GM12864 (cell line): ENCODE data around the gene PLA2G6.

ENCODE experiments used
- DNase-seq: peaks from one replicate; pipeline ENCODE4 v3.0.0-alpha.2; 2011; ENCODE audit warnings: low read depth
- H3K4me3 ChIP-seq: 2 replicates; pipeline ENCODE4 v1.5.1; 2011; ENCODE audit warnings: mild to moderate bottlenecking, low read depth, low read length, control low read depth
- TF ChIP-seq, protein P1 (sequence below): IDR thresholded peaks from 2 replicates; pipeline ENCODE4 v1.5.1; 2011; ENCODE audit warnings: low read depth, mild to moderate bottlenecking, moderate library complexity, low read length, control low read depth, inconsistent platforms; ENCODE audit errors: missing control alignments

Gene PLA2G6

DNA sequence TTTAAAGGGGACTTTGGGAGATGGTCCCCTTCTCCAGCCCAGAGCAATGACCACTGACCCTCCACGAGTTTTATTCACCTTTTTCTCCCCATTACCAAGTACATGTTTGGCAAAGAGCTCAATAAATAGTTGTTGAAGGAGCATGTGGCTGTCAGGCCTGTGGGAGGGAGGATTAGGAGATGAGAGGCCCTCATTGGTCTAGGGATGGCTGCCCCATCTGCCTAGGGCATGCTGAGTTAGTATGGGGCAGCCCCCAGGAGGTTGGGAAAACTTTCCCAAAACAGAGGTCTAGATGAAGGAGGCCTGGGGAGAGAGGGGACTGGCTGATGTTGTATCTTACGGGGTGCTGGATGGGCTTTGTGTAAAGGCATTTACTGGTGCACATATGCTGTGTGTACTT is 30.8 kb upstream of the PLA2G6 start:
- DNase-seq, result no peak
- TF ChIP-seq, protein P1, sequence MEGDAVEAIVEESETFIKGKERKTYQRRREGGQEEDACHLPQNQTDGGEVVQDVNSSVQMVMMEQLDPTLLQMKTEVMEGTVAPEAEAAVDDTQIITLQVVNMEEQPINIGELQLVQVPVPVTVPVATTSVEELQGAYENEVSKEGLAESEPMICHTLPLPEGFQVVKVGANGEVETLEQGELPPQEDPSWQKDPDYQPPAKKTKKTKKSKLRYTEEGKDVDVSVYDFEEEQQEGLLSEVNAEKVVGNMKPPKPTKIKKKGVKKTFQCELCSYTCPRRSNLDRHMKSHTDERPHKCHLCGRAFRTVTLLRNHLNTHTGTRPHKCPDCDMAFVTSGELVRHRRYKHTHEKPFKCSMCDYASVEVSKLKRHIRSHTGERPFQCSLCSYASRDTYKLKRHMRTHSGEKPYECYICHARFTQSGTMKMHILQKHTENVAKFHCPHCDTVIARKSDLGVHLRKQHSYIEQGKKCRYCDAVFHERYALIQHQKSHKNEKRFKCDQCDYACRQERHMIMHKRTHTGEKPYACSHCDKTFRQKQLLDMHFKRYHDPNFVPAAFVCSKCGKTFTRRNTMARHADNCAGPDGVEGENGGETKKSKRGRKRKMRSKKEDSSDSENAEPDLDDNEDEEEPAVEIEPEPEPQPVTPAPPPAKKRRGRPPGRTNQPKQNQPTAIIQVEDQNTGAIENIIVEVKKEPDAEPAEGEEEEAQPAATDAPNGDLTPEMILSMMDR, result no peak
- no peak overlapping the region for H3K4me3 ChIP-seq

DNA sequence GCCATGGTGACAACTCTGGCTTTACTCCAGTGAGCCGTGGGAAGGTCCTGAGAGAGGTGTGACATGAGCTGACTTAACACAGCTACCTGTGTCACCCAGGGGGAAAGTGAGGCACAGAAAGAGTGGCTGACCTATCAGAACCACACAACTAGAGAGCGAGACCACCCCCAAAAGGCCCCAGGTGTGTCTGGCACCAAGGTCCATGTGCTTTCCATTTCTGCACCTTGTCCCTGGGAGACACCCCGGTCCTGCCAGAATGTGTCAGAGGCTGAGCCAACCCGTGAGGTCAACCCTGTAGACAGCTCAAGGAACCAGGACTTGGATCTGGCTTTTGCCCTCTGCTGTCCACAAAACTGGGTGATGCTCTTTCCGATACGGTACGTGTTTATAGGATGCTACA is 29.9 kb upstream of the PLA2G6 start:
- DNase-seq, result no peak
- TF ChIP-seq, protein P1, result no peak
- H3K4me3 ChIP-seq, result no peak overlapping the region

DNA sequence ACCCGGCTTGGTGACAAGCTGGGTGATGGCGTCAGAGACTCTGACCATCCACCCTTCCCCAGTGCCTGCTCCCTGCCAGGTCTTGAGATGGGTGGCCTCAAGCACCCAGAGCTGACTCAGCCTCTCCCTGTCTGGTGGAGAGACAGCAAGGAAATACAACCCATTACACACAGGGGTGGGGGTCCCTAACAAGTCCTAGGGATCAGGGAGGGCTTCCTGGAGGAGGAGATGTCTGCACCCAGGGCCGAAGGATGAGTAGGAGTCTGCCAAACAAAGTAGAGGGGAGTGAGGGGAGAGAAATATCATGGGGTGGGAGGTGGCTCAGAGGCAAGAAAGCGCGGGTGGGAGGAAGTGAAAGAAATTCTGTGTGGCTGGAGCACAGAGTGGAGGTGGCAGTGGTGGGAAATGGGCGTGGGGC is 26.9 kb upstream of the PLA2G6 start:
- no peak for DNase-seq
- TF ChIP-seq, protein P1, result no peak
- no peak overlapping the region for H3K4me3 ChIP-seq

DNA sequence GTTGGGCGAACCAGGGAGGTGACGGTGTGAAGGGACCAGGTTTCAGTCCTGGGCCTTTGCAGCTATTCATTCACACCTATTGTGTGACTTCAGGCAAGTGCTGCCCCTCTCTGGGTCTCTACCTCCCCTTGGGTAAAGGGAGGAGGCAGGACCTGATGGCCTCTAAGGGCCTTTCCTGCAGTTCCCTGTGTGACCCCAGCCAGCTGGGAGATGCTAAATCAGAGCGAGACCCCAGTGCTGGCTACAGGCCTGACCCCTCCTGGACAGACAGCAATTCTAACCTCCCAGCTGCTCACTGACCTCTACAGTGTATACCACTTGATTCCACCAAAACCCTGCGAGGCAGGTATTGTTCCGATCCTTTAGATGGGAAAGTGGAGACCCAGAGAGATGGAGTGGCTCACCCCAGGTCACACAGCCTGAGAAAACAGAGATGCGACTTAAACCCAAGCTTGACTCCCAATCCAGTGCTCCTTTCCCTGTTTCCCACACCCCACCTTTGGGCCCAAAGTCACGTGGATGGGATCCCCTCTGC is 26.3 kb upstream of the PLA2G6 start:
- DNase-seq, result no peak
- H3K4me3 ChIP-seq, result no peak overlapping the region
- TF ChIP-seq, protein P1, result no peak

DNA sequence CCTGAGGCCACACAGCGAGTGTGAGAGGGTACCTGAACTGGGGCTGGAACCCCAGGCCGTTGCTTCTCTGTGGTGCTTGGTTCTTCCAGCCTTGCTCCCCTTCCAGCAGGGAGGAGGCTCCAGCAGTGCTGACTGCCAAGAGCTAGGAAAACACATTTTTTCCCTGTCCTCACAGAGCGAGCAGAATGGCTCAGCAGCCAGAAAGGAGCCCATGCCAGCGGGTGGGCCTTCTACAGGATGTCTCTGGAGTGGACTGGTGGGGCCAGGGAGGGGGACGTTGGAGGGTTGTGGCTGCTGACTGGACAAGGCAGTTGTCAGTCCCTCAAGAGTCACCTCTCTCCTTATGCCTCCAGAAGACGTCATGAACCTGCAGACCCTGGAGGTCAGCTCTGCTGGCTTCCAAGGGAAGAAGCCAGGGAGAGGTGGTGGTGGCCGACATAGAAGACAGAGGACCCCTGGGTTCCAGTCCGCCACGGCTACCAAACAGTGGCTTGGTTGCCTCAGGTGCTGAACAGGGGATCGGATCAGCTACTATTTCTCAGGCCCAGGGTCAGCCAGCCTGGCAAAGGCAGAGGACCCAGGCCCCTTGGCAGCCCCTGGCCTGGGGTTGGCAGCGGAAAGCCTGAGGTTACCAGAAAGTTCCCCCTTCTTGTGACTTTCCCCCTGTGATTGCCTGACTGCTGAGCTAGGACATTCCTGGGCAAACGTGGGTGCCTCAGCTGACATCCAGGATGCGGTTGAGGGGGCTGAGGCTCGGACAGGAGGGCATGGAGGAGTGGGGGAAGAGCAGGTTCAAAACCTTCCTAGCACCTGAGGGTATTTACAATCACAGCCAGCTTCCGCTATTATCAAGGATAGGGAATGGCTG is 23.9 kb upstream of the PLA2G6 start:
- no peak overlapping the region for H3K4me3 ChIP-seq
- TF ChIP-seq, protein P1, result no peak
- DNase-seq, result no peak

DNA sequence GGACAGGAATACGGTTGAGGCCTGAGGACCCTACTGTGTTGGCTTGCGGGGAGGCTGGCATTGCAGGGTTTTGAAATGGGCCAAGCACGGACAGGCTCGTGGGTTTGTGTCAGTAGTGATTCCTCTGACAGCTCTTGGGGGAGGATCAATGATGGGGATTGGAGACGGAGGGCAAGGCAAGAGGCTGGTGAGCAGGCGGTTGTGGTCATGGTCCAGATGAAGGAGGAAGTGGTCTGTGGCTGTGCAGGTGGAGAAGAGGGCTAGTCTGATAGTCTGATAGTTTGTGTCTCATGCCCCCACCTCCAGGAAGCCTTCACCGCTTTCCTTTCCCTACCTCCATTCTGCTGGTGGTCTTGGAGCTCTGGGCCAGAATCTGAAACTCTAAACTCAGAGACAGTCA is 23.2 kb upstream of the PLA2G6 start:
- TF ChIP-seq, protein P1, result no peak
- no peak for DNase-seq
- H3K4me3 ChIP-seq, result no peak overlapping the region
